DOHH2 (cell line): Measurements from ENCODE around the gene PSPN.
"Not testable (repeated sequence)": the region's sequence is repeated elsewhere in the genome, so short reads cannot be mapped to it uniquely, and the experiment has no call there.

Source experiments
- H3F3A ChIP-seq: fragments of 200-600 bp; sonication (generic), shearing (Covaris generic); 2 replicates; pipeline ENCODE4 v1.6.0; 2016; ENCODE audit warnings: antibody characterized with exemption, mild to moderate bottlenecking; ENCODE audit not compliant: control insufficient read depth, insufficient read depth
- H3K27ac ChIP-seq: fragments of 200-600 bp; sonication (generic); 2 replicates; pipeline ENCODE4 v1.5.1; 2014; ENCODE audit warnings: low read depth, mild to moderate bottlenecking, low read length, moderate library complexity
- H3K27me3 ChIP-seq: fragments of 200-600 bp; sonication (generic); 2 replicates; pipeline ENCODE4 v1.6.1; 2014; ENCODE audit warnings: mild to moderate bottlenecking, low read length, mixed read lengths; ENCODE audit not compliant: control insufficient read depth
- H3K36me3 ChIP-seq: fragments of 200-600 bp; sonication (generic); 2 replicates; pipeline ENCODE4 v1.6.1; 2014; ENCODE audit warnings: mild to moderate bottlenecking, low read length, moderate library complexity, mixed read lengths; ENCODE audit not compliant: control insufficient read depth
- H3K4me1 ChIP-seq: fragments of 200-600 bp; sonication (generic); 2 replicates; pipeline ENCODE4 v1.6.1; 2014; ENCODE audit warnings: mild to moderate bottlenecking, low read length, mixed read lengths; ENCODE audit not compliant: control insufficient read depth
- H3K4me2 ChIP-seq: fragments of 200-600 bp; sonication (generic); 2 replicates; pipeline ENCODE4 v1.6.0; 2014; ENCODE audit warnings: mild to moderate bottlenecking, low read length, moderate library complexity
- H3K4me3 ChIP-seq: fragments of 200-600 bp; sonication (generic); 2 replicates; pipeline ENCODE4 v1.5.1; 2014; ENCODE audit warnings: mild to moderate bottlenecking, low read length, mixed read lengths
- H3K79me2 ChIP-seq: fragments of 200-600 bp; sonication (generic); 2 replicates; pipeline ENCODE4 v1.6.1; 2014; ENCODE audit warnings: mild to moderate bottlenecking, low read length, mixed read lengths; ENCODE audit not compliant: control insufficient read depth
- H3K9me2 ChIP-seq: fragments of 200-600 bp; sonication (generic); replicated peaks from 2 replicates; pipeline ENCODE4 v1.6.1; 2014; ENCODE audit warnings: mild to moderate bottlenecking, low read length, mixed read lengths; ENCODE audit not compliant: control insufficient read depth
- H3K9me3 ChIP-seq: fragments of 200-600 bp; sonication (generic); 2 replicates; pipeline ENCODE4 v1.6.1; 2014; ENCODE audit warnings: antibody characterized with exemption, low read length, mixed read lengths; ENCODE audit not compliant: control insufficient read depth, insufficient read depth
- H4K20me1 ChIP-seq: fragments of 200-600 bp; sonication (generic); 2 replicates; pipeline ENCODE4 v1.6.0; 2014; ENCODE audit warnings: low read depth, mild to moderate bottlenecking, antibody characterized with exemption, low read length, moderate library complexity; ENCODE audit not compliant: control insufficient read depth, insufficient read depth
- CTCF ChIP-seq: fragments of 200-600 bp; sonication (generic); IDR thresholded peaks from one replicate; pipeline ENCODE4 v1.5.1; 2014; ENCODE audit warnings: antibody characterized with exemption, mild to moderate bottlenecking, low read depth, low read length; ENCODE audit not compliant: poor library complexity, severe bottlenecking
- EZH2phosphoT487 ChIP-seq: fragments of 200-600 bp; sonication (generic); IDR thresholded peaks from 2 replicates; pipeline ENCODE4 v1.6.1; 2017; ENCODE audit warnings: borderline replicate concordance, mild to moderate bottlenecking, antibody characterized with exemption, low read length, moderate library complexity, mixed read lengths

Gene PSPN

DNA sequence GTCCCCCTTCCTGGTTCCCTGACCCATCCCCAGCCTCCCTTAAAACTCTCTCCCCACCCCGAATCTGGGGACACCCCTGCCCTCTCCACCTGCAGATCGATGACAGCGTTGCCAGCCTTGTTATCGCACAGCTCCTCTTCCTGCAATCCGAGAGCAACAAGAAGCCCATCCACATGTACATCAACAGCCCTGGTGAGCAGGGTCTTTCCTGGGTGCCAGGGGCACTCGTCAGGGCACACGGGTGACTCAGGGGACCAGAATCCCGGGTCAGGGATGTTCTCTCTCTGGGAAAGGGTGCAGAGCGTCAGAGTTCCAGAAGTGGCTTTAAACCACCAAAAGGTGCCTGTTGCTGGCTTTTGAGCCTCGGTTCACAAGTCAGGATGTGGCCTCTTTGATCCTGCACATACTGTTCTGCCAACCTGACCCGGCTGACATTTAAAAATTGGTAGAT, 13.4 kb downstream of the PSPN start:
- TF ChIP-seq CTCF: no peak
- TF ChIP-seq EZH2phosphoT487: no peak
- H3K4me3 ChIP-seq: peak overlapping the region; percentile 72
- H3K79me2 ChIP-seq: peaks cover 23% of the 10 kb centered on the region
- peaks cover 6% of the 10 kb centered on the region; the same call in 1 of the 2 replicates for H3K27me3 ChIP-seq
- no peaks in the 10 kb centered on the region for H3F3A ChIP-seq
- H3K36me3 ChIP-seq: peaks cover 38% of the 10 kb centered on the region
- H3K9me3 ChIP-seq: no peaks in the 10 kb centered on the region
- H3K27ac ChIP-seq: peak overlapping the region; percentile 28
- no peaks in the 10 kb centered on the region for H4K20me1 ChIP-seq
- H3K4me2 ChIP-seq: peak overlapping the region; percentile 70
- peaks cover 9% of the 10 kb centered on the region for H3K4me1 ChIP-seq
- no peaks in the 10 kb centered on the region for H3K9me2 ChIP-seq

DNA sequence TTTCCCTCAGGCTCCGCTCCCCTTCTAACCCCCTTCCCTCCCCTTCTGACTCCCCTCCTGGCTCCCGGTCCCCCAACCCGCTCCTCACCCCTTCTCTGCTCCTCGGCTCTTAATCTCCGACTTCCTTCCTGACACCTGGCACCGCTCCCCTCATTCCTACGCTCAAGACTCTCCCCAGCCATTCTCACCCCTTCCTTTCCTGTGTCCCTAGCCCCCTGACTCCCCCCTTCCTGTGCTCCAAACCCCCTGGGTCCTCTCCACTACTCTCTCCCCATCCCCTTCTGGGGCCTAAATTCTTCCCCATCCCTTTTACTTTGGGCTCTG, 13.7 kb downstream of the PSPN start:
- Histone ChIP-seq H3K9me3 (no peaks in the 10 kb centered on the region), H3K36me3 (peaks cover 34% of the 10 kb centered on the region), H3K27me3 (peaks cover 6% of the 10 kb centered on the region; the same call in 1 of the 2 replicates), H3K9me2 (no peaks in the 10 kb centered on the region), H3K4me3 (peak overlapping the region; percentile 72), H4K20me1 (no peaks in the 10 kb centered on the region), H3K4me2 (peak overlapping the region; percentile 70), H3K79me2 (peaks cover 23% of the 10 kb centered on the region), H3K27ac (peak overlapping the region; percentile 28), H3F3A (no peaks in the 10 kb centered on the region), H3K4me1 (peaks cover 9% of the 10 kb centered on the region)
- TF ChIP-seq CTCF (no peak), EZH2phosphoT487 (no peak)

GRCh38 chr19:6360857-6361216, 14.9 kb downstream of the PSPN start:
- H3F3A ChIP-seq, H3K4me1 ChIP-seq, H4K20me1 ChIP-seq, H3K27ac ChIP-seq, H3K9me3 ChIP-seq, H3K27me3 ChIP-seq, H3K9me2 ChIP-seq: not testable (repeated sequence)
- Histone ChIP-seq H3K79me2 (peaks cover 23% of the 10 kb centered on the region), H3K36me3 (peaks cover 26% of the 10 kb centered on the region), H3K4me3 (peak overlapping the region; percentile 72), H3K4me2 (peak overlapping the region; percentile 70)

GRCh38 chr19:6360445-6360844, 15.3 kb downstream of the PSPN start:
- H4K20me1 ChIP-seq, H3K27me3 ChIP-seq, H3K9me3 ChIP-seq, H3K4me1 ChIP-seq, H3K4me3 ChIP-seq, H3F3A ChIP-seq, H3K4me2 ChIP-seq, H3K9me2 ChIP-seq, H3K27ac ChIP-seq: not testable (repeated sequence)
- Histone ChIP-seq H3K79me2 (peaks cover 23% of the 10 kb centered on the region), H3K36me3 (peaks cover 23% of the 10 kb centered on the region)
